Measurements from ENCODE around the gene BLOC1S4.

DNA sequence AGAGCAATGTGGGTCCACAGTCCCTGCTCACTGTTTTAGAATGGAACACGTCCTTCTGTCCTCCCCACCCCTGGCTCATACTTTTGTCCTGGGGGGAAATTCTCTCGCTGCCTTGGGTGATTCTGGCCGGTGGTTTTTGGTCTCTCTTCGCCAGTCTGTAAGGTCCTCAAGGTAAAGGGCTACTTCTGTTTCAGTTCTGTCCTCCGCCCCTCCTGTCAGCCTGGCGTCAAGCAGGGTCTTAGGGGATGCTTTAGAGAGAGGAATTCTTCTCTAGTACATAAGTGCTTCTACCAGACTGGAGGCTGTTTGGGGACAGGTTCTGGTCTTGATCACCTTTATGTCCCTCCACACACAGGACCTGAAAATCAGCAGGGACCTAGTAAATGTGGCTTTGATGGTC, 5.7 kb upstream of the BLOC1S4 start:
- TF ChIP-seq, protein P1, sequence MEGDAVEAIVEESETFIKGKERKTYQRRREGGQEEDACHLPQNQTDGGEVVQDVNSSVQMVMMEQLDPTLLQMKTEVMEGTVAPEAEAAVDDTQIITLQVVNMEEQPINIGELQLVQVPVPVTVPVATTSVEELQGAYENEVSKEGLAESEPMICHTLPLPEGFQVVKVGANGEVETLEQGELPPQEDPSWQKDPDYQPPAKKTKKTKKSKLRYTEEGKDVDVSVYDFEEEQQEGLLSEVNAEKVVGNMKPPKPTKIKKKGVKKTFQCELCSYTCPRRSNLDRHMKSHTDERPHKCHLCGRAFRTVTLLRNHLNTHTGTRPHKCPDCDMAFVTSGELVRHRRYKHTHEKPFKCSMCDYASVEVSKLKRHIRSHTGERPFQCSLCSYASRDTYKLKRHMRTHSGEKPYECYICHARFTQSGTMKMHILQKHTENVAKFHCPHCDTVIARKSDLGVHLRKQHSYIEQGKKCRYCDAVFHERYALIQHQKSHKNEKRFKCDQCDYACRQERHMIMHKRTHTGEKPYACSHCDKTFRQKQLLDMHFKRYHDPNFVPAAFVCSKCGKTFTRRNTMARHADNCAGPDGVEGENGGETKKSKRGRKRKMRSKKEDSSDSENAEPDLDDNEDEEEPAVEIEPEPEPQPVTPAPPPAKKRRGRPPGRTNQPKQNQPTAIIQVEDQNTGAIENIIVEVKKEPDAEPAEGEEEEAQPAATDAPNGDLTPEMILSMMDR (IDR thresholded peaks at IDR 0.05), result no peak
- TF ChIP-seq POLR2A (IDR thresholded peaks at IDR 0.05), result no peak

All from uterus (tissue), 2 donors.